K562 (cell line): ENCODE results near the gene CLEC10A.

Experiments used
- ATF3 ChIP-seq, 2 experiments: fragments of 450-650 bp in 1 of 2; sonication (generic) in 1 of 2; formaldehyde crosslinking in 1 of 2; IDR thresholded peaks in 1 of 2; conservative IDR thresholded peaks in 1 of 2; 2 replicates each; pipeline versions ENCODE4 v1.6.1 to v1.8.1; 2016 to 2023; ENCODE audit warnings: mild to moderate bottlenecking in 2 of 2, moderate library complexity in 2 of 2, inconsistent platforms in 1 of 2, missing genetic modification reagents in 1 of 2
- GABPA ChIP-seq: fragments of 200-800 bp; sonication (Bioruptor generic); conservative IDR thresholded peaks from 2 replicates; pipeline ENCODE4 v1.6.1; 2016; ENCODE audit warnings: low read depth, missing genetic modification characterization, missing compliant biosample characterization
- POLR2A ChIP-seq: fragments of 450-650 bp; conservative IDR thresholded peaks from 2 replicates; pipeline ENCODE4 v1.6.1; 2016
- UBTF ChIP-seq, 2 experiments: IDR thresholded peaks; 2 replicates each; pipeline ENCODE4 v1.6.1; 2012; ENCODE audit warnings: improper control_type of control experiment in 2 of 2, low read depth in 2 of 2, low read length in 2 of 2, borderline replicate concordance in 1 of 2
- YY1 ChIP-seq, 3 experiments: IDR thresholded peaks; 2 replicates each; pipeline ENCODE4 v1.6.1; 2011; ENCODE audit warnings: low read length in 2 of 3, mild to moderate bottlenecking in 2 of 3, moderate library complexity in 2 of 3, borderline replicate concordance in 1 of 3, control low read depth in 1 of 3, low read depth in 1 of 3; ENCODE audit not compliant: insufficient read depth in 3 of 3, insufficient replicate concordance in 2 of 3, control insufficient read depth in 1 of 3, insufficient read length in 1 of 3; ENCODE audit errors: extremely low read depth in 1 of 3

DNA sequence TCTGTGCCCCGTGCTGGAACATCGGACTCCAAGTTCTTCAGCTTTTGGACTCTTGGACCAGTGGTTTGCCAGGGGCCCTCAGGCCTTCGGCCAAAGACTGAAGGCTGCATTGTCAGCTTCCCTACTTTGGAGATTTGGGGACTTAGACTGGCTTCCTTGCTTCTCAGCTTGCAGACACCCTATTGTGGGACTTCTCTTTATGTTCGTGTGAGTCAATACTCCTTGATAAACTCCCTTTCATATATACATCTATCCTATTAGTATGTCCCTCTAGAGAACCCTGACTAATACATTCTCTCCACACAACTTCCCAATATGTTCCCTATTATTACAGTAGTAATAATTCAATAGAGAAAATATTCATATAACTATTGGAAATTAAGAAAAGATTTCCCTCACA is 43.8 kb upstream of the CLEC10A start:
- TF ChIP-seq UBTF (IDR thresholded peaks at IDR 0.05; ENCODE audit: borderline replicate concordance in 1 of 2, low read depth in 2 of 2, low read length in 2 of 2) = no peak
- TF ChIP-seq GABPA (tag) = no peak
- TF ChIP-seq POLR2A = no peak
- TF ChIP-seq ATF3 (IDR thresholded peaks at IDR 0.05) = no peak
- no peak for TF ChIP-seq ATF3 (CRISPR knock-in tag; conservative IDR thresholded peaks at IDR 0.05)
- TF ChIP-seq YY1 (IDR thresholded peaks at IDR 0.05; ENCODE audit: borderline replicate concordance in 1 of 3, control insufficient read depth in 1 of 3, extremely low read depth in 1 of 3, insufficient read depth in 3 of 3, insufficient read length in 1 of 3, insufficient replicate concordance in 2 of 3, low read depth in 1 of 3, low read length in 2 of 3) = no peak
